GM21526 (cell line): Measurements from ENCODE around the gene TMEM203.

Source experiments
- ATAC-seq: cut with Tn5 transposase; IDR thresholded peaks from one replicate; pipeline ENCODE4 v1.9.1; 2021; ENCODE audit warnings: moderate library complexity; ENCODE audit not compliant: unreplicated experiment, low FRiP score

The TMEM203 gene

GRCh38 chr9:137219757-137220316 lies 14.4 kb upstream of the TMEM203 start:
- ATAC-seq = no peak

GRCh38 chr9:137218754-137219271 lies 13.4 kb upstream of the TMEM203 start:
- no peak for ATAC-seq

GRCh38 chr9:137218212-137218753 lies 12.8 kb upstream of the TMEM203 start:
- no peak for ATAC-seq

- no peak for ATAC-seq
These were observed 12.1 kb upstream of the TMEM203 start for GRCh38 chr9:137217276-137218211.

GRCh38 chr9:137216188-137216965 lies 10.9 kb upstream of the TMEM203 start:
- no peak for ATAC-seq

GRCh38 chr9:137215196-137215986 lies 9.9 kb upstream of the TMEM203 start:
- ATAC-seq = no peak

GRCh38 chr9:137214620-137215019 lies 9.2 kb upstream of the TMEM203 start:
- ATAC-seq = no peak

- ATAC-seq = no peak
These were observed 8.0 kb upstream of the TMEM203 start for GRCh38 chr9:137213160-137214060.

- ATAC-seq = no peak
These were observed 7.1 kb upstream of the TMEM203 start for GRCh38 chr9:137212520-137212919.

GRCh38 chr9:137211532-137211931 lies 6.1 kb upstream of the TMEM203 start:
- ATAC-seq = no peak

GRCh38 chr9:137206602-137207001 lies 1.2 kb upstream of the TMEM203 start:
- no peak for ATAC-seq

- no peak for ATAC-seq
These were observed 720 bp downstream of the TMEM203 start for GRCh38 chr9:137204731-137205125.

GRCh38 chr9:137202966-137203365 lies 2.5 kb downstream of the TMEM203 start:
- no peak for ATAC-seq

- no peak for ATAC-seq
These were observed 4.1 kb downstream of the TMEM203 start for GRCh38 chr9:137201205-137201868.

GRCh38 chr9:137200311-137201204 lies 4.9 kb downstream of the TMEM203 start, which contains the start of gene TPRN:
Gene TPRN, minus strand, starts transcription at chr9:137200741. Its CDS starts 30 bp downstream, at chr9:137200711.
- ATAC-seq = peak; percentile 74

- no peak for ATAC-seq
These were observed 5.9 kb downstream of the TMEM203 start for GRCh38 chr9:137199411-137200121.

- ATAC-seq = no peak
These were observed 6.6 kb downstream of the TMEM203 start for GRCh38 chr9:137198902-137199283.
